Adipose tissue (tissue), 3 donors: Measurements from ENCODE around the gene MTA3. TPM values are rescaled to one million over a fixed set of nuclear protein-coding genes. Genes with fewer than 3 reads are reported as not detected.
"Not testable (repeated sequence)": the region's sequence is repeated elsewhere in the genome, so short reads cannot be mapped to it uniquely, and the experiment has no call there.

ENCODE experiments used
- H3K27ac ChIP-seq: one replicate; pipeline ENCODE4 v1.5.1; 2013; ENCODE audit warnings: low read depth, low read length
- WGBS, 3 donors: extraction: QIAGEN DNeasy Blood & Tissue Kit; methylation state at CpG; one replicate each; pipeline ENCODE4 v1.1.7; 2013; 5-methylcytosine and 5-hydroxymethylcytosine counted together
- polyA plus RNA-seq, 3 donors: library from polyadenylated mRNA; stranded (reverse); fragments of 200-250 nt; gene quantifications; one replicate each; pipeline ENCODE4 v1.2.3, GENCODE V29; 2013
- donor health status: healthy with polysubstance abuse.
- donor health status: Bipolar disorder and iron deficiency.
- donor health status: healthy.

The MTA3 gene
- polyA plus RNA-seq, 3 donors: 17.2 to 28.3 (median 20.0) TPM

DNA sequence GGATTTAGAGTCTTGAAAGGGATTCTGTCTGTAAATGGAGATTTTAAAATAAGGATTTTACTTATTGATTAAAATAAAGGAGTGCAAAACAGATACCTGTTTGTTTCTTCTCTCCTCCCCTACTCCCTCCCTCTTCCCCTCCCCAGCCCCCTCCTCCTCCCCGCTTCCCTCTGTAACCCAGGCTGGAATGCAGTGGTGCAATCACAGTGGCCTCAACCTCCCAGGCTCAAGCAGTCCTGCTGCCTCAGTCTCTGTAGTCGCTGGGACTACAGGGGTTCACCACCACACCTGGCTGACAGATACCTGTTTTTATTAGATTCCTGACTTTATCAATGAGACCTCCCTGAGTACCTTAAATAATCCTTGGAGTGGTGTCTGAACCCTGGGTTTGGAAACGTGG, 138.4 kb downstream of the MTA3 start:
- H3K27ac ChIP-seq: no peak overlapping the region
- 78 to 81% (median 79%) methylated on average over 3 of the region's 3 CpGs for WGBS, 3 donors

DNA sequence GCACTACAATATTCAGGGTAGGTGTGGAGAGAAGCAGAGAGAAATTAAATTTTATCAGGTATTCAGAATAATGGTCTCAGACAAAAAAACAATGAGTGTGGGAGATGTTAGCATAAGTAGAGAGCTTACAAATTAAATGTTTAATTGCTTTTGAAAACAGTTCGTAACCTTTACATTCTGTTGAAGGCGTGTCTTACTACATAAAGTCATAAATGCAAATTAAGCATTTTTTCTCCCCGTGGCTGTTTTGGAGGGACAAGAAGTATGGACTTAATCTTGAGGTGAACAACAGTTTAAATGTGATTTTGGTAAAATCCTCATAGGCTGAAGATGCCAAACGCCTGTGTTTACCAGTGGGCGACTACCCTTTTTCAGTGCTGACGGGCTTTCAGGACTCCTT, 139.7 kb downstream of the MTA3 start:
- 65 to 96% (median 96%) methylated on average over 6 of the region's 6 CpGs for WGBS, 3 donors

DNA sequence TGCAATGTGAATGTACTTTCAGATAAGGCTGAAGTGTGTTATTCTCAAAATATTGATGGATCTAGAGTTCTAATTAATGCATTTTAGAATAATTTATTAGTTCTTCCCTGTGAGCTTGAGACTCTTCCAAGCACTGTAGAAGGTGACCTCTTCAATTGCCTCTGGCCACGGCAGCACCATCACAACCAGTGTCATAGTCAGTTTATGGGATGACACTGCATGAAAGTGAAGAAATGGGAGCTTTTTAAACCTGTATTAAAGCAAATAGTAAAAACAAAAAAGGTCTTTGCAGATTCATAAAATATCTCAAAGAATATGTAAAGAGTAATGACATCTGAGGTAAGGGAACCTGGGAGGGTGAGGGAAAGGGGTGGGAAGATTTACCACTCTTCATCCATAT, 143.5 kb downstream of the MTA3 start:
- no peak overlapping the region for H3K27ac ChIP-seq
- WGBS, 3 donors: 97 to 100% (median 100%) methylated on average over 1 of the region's 1 CpG

More for the DNA sequence above, 139.7 kb downstream of the MTA3 start:
- H3K27ac ChIP-seq: no peak overlapping the region

DNA sequence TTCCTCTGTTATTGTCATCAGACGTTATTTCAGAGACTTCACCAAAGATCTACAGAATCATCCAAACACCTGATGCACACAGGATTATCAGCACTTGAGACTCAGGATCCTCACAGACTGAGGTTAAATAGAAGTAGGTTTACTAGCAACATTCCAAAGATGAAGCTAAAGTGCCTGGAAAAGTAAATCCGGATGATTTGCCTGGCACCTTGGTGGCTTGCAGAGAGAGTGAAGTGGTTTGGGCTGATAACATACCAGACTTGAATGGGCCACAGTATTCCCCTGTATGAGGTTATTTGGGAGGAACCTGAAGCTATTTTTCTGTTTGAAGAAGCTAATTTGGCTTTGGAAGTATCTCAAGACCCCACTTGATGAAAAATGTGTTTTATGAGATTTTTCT, 144.5 kb downstream of the MTA3 start:
- no peak overlapping the region for H3K27ac ChIP-seq
- WGBS, 3 donors: 81 to 92% (median 89%) methylated on average over 2 of the region's 2 CpGs

DNA sequence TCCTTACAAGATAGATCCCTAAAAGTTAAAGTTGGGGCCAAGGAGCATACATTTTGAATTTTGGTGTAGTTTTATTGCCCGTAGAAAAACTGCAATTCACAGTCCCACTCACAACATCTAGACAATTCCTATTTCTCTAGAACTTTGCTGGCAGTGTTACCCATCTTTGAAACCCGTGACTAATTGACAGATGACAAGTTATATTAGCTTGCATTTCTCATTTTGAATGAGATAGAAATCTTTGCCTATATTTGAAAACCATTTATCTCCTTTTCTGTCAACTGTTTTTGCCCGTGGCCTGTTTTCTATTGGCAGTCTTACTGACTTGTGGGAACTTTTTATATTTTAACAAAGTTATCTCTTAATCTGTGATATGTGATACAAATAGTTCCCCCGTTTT, 145.5 kb downstream of the MTA3 start:
- H3K27ac ChIP-seq: no peak overlapping the region
- WGBS, 3 donors: 50 to 83% (median 82%) methylated on average over 4 of the region's 4 CpGs

DNA sequence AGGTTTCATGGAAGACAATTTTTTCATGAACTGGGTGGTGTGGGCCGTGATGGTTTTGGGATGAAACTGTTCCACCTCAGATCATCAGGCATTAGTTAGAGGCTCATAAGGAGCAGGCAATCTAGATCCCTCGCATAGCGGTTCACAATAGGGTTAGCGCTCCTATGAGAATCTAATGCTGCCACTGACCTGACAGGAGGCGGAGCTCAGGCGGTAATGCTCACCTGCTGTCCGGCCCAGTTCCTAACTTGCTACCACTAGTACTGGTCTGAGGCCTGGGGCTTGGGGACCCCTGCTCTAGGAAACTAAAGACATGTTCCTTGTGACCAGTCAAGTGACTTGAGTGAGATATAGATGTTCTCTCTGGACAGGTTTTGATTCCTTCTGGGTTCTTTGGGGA, 146.3 kb downstream of the MTA3 start:
- WGBS, 3 donors: 95% methylated on average over 7 of the region's 7 CpGs

DNA sequence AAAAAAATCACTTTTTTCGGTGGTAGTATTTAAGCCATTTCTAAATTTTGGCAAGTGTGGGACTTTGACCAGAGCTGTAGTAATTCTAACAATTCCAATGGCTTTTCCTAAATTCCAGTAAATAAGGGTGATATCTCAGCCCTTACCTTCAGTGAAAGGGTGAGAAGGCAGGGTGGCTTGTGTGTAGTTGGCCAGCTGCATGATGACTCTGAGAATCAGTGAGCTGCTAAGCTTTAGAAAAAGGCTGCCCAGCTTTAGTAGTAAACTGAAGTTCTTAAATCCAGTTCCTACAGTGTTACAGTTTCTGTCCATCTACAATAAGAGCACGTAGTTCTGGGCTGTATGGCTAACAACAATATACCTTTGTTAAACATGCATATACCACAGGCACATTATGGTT, 153.5 kb downstream of the MTA3 start:
- WGBS, 3 donors: 52 to 86% (median 82%) methylated on average over 2 of the region's 2 CpGs

More for the DNA sequence above, 146.3 kb downstream of the MTA3 start:
- H3K27ac ChIP-seq: no peak overlapping the region

DNA sequence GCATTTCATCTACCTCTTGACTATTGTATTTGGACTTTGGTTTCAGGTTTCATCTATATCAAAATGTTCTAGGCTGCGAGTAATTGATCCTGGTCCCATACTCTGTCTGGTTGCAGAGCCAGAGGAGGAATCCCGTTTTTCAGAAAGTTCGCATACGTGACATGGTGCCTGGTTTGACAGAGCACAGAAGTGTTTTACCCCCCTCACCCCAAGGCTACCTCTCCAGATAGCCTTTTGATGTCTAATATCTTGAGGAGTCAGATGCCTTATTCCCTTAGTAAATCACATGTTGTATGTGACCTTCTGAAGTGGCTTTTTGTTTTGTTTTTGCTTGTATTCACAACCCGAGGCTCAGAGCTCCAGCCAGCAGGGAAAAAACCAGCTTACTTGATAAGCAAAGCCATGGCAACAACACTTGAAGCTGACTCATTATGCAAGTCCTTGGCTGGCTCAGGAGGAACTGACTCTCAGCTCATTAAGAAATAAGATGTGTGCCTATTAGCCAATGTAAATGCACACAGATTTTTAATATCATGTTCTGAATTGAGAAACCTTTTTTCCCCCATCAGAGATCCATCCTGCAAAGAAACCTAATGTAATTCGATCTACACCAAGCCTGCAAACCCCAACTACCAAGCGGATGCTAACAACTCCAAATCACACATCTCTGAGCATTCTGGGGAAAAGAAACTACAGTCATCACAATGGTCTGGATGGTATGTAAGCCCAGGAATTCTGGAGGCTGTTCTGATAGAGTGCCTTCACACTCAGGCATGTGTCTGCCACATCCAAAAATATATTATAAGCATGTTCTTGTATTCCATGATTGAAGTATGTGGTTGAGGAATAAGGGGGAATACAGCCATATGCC, 154.1 kb downstream of the MTA3 start:
- no peak overlapping the region for H3K27ac ChIP-seq
- WGBS, 3 donors: 37 to 63% (median 59%) methylated on average over 7 of the region's 7 CpGs

More for the DNA sequence above, 153.5 kb downstream of the MTA3 start:
- H3K27ac ChIP-seq: no peak overlapping the region

DNA sequence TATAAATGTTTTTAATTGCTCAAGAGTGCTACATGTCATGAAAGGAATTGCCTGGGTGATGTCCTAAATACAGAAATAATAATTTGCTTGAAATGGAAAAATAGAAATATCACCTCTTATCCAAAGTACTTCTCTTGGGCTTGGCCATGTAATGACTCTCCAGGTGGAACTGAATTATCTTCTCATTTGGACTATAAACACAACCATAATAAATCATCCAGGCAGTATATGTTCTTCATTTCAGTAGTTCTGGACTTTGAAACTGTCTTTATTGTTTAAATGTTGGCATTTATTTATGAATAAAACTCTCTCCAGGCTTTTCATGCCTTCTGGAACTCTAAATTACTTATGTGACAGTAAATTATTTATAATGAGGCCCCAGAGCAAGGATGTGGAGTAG, 155.0 kb downstream of the MTA3 start:
- no peak overlapping the region for H3K27ac ChIP-seq

DNA sequence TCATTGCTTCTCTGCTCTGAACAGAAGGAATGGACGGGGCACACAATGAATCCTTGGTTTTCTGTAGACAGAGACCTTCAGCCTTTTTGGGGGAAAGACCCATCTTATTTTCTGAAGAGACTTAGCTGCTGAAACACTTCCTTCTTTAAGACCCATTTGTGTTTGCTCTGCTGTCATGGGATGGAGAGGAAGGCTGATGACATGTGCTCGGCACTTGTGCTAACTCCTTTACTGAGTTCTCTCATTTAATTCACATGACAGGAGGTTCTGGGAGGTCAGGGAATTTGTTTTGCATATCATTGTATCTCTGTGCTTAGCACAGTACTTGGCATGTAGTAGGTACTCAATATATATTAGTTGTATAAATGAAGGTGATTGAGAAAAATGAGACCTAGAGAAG, 156.5 kb downstream of the MTA3 start:
- H3K27ac ChIP-seq: no peak overlapping the region
- WGBS, 3 donors: 90 to 93% (median 92%) methylated on average over 2 of the region's 2 CpGs

DNA sequence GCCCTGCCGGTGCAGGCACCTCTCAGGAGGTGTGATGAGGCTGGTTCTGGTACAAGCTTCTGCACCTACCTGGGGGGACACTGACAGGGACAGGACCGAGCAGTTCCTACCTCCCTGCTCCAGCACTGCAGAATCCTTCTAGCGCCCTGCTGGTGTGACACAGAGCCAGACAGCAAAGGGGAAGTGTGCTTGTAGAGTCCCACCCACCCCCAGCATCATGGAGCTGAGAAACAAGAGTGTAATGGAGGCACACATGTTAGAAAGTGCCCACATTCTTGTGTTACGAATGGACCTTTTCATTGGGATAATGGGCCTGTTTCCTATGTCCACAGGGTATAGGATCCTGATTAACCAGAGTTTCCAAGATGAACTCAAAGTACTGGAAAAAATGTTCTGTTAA, 157.2 kb downstream of the MTA3 start:
- no peak overlapping the region for H3K27ac ChIP-seq
- 75 to 94% (median 86%) methylated on average over 4 of the region's 4 CpGs for WGBS, 3 donors

DNA sequence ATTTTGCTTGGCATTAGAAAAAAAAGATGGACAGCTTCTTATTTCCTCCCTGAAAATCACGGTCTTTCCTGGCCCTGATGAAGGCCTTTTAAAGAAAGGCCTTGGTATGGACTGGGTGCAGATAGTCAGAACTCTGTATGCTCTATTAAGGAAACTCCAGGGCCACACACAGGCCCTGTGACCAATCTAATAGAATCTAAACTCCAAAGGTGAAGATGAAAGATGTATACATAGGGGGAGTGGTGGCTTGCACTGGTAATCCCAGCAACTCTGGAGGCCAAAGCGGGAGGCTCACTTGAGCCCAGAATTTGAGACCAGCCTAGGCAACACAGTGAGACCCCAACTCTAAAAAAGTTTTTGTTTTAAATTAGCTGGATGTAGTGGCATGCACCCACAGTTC, 158.2 kb downstream of the MTA3 start:
- WGBS, 3 donors: 86 to 95% (median 94%) methylated on average over 2 of the region's 2 CpGs
- H3K27ac ChIP-seq: no peak overlapping the region

DNA sequence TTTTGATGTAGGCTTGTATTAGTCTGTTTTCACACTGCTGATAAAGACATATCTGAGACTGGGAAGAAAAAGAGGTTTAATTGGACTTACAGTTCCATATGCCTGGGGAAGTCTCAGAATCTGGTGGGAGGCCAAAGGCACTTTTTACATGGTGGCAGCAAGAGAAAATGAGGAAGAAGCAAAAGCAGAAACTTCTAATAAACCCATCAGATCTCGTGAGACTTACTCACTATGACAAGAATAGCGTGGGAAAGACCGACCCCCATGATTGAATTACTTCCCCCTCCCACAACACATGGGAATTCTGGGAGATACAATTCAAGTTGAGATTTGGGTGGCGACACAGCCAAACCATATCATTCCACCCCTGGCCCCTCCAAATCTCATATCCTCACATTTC, 162.9 kb downstream of the MTA3 start:
- 94 to 100% (median 97%) methylated on average over 4 of the region's 4 CpGs for WGBS, 3 donors
- H3K27ac ChIP-seq: not testable (repeated sequence)

DNA sequence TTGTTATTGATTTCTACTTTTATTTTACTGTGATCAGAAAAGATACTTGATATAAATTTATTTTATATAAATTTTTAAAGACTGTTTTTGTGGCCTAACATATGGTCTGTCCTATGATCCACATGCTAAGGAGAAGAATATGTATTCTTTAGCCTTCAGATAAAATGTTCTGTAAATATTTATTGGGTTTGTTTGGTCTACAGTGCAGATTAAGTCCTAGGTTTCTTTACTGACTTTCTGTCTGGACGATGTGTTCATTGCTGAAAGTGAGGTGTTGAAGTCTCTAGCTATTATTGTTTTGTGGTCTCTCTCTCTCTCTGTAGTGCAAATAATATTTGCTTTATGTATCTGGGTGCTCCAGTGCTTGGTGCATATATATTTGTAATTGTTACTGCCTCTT, 165.4 kb downstream of the MTA3 start:
- 52 to 91% (median 81%) methylated on average over 1 of the region's 1 CpG for WGBS, 3 donors
- no peak overlapping the region for H3K27ac ChIP-seq

DNA sequence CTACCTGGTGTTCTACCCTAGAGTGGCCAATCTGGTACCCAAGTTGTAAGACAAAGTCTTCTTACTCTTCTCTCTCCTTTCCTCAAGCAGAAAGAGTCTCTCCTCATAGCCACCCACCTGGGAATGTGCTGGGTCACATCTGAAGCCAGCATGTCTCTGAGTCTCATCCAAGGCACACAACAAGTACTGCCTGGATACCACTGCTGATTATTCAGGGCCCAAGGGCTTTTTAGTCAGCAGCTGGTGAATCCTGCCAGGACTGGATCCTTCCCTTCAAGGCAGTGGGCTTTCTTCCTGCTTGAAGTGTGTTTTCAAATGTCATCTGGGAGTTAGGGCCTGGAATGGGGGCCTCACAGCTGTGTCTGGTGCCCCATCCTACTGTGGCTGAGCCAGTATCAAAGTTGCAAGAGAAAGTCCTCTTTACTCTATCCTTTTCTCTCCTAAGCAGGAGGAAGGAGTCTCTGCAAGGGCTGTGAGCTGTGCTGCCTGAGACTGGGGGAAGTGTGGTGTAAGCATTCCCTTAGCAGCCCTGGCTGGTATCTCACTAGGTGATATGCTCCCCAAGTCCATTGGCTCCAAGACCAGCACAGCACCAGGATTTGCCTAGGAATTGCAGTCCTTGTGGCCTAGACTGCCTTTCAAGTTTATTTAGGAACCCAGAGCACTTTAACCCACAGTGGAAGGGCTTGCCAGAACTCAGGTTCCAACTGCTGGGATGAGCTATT, 168.3 kb downstream of the MTA3 start:
- H3K27ac ChIP-seq: no peak overlapping the region

DNA sequence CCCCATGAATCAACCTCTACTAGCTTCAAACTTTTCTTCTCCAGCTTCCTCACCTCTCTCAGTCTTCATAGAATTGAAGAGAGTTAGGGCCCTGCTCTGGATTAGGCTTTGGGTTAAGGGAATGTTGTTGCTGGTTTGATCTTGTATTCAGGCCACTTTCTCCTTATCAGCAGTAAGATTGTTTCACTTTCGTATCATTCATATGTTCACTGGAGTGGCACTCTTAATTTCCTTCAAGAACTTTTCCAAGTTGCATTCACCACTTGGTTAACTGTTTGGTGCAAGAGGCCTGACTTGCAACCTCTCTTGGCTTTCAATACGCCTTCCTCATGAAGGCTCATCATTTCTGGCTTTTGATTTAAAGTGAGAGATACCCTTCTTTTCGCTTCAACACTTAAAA, 172.7 kb downstream of the MTA3 start:
- H3K27ac ChIP-seq: no peak overlapping the region
- WGBS, 3 donors: 80 to 90% (median 84%) methylated on average over 3 of the region's 3 CpGs

DNA sequence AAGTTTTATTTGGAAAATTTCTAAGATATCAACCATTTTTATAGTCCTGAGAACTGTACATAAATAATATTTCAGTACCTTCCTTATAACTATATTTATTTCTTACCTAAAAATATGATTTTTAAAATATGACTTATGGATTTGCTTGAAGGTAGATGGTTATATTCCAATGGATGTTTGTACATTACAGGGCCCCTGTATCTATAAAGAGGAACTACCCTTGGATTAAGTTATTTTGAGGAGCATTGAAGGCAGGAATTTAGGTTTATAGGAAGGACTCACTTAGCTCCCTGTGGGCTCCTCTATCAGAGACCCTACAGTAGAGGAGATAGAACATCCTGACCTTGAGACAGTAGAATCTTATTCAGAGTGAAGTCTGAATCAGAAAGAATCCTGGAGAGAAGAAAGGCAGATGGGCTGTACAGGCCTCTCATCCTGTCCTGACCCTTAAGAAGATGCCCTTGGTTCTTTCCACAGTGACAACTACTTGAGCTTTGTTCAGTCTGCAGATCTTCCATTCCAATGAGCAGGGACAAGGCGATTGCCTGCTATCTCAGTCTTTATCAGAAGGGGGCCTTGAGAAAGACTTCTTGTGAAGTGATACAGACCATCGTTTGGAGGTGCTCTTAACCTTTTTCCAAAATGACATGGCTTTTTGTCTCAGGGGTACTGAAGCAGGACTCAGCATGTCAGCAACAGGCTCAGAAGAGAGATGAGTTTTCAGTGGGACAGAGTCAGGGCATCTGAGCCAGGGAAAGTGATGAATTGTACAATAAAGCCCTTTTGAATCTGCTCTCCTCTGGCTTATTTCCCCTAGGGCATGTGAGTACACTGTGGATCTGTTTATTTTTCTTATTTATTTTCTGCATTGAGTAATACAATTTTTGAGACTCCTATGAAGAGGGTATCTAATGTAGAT, 174.6 kb downstream of the MTA3 start:
- WGBS, 3 donors: 72 to 88% (median 80%) methylated on average over 2 of the region's 2 CpGs

DNA sequence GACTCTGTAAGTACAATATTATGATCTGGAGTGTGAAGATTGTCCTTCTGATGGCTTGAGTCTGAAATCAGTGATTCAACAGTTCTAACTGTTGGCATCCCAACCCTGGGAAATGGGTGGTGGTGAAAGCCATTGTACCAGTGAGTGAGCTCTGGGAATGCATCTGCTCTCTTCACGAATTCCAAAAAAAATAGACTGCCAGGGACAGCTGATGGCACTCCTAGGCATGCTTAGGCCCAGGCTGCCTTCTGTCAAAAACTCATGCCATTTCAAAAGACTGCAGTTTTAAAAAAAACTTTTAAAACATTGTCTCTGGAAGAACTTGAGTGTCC, 175.2 kb downstream of the MTA3 start:
- no peak overlapping the region for H3K27ac ChIP-seq
- WGBS, 3 donors: 85 to 100% (median 96%) methylated on average over 1 of the region's 1 CpG

More for the DNA sequence above, 174.6 kb downstream of the MTA3 start:
- H3K27ac ChIP-seq: no peak overlapping the region

DNA sequence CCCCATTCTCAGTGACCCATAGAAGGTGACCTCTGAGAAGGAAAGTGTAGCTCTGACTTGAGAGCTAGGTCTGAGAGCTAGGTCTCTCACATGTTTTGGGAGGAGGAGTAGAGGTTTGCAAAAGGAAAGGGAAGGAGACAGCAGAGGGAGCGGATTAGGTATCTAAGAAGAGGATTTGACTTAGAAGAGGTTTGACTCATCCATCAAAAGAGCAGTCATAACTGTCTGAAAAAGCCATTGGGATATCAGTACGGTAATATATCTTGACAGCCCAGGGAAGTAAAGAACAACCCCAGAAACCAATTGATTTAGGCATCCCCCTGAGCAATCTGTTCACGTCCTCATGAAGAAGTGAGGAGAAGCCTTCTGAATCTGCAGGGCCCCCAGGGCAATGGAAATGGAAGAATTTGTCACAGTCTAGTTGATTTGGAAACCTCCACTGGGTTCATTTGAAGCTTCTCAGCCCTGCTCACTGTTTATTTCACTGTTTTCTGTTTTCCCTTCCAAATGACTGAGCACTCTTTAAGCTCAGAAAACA, 176.2 kb downstream of the MTA3 start:
- 93 to 99% (median 94%) methylated on average over 3 of the region's 3 CpGs for WGBS, 3 donors

More for the DNA sequence above, 176.2 kb downstream of the MTA3 start:
- no peak overlapping the region for H3K27ac ChIP-seq
